H9 (cell line): ENCODE measurements around the gene CHD3. TPM values are rescaled to one million over a fixed set of nuclear protein-coding genes. Genes with fewer than 3 reads are reported as not detected.

ENCODE experiments used
- DNase-seq: peaks from one replicate; pipeline ENCODE4 v3.0.0-alpha.2; 2017
- H2AFZ ChIP-seq: one replicate; pipeline ENCODE4 v1.6.1; 2013; ENCODE audit warnings: mild to moderate bottlenecking, low read length, control low read depth, moderate library complexity
- H2AK5ac ChIP-seq: 2 replicates; pipeline ENCODE4 v1.6.1; 2013; ENCODE audit warnings: low read length, control low read depth, mixed read lengths; ENCODE audit not compliant: insufficient read length
- H2BK120ac ChIP-seq: one replicate; pipeline ENCODE4 v1.6.1; 2013; ENCODE audit warnings: low read depth, mild to moderate bottlenecking, low read length, control low read depth, inconsistent platforms; ENCODE audit not compliant: poor library complexity, severe bottlenecking
- H2BK12ac ChIP-seq: 2 replicates; pipeline ENCODE4 v1.6.1; 2013; ENCODE audit warnings: low read length, control low read depth, mixed read lengths, low read depth; ENCODE audit not compliant: insufficient read length
- H2BK15ac ChIP-seq: 2 replicates; pipeline ENCODE4 v1.6.1; 2013; ENCODE audit warnings: low read depth, low read length, control low read depth
- H2BK20ac ChIP-seq: one replicate; pipeline ENCODE4 v1.6.1; 2013; ENCODE audit warnings: low read depth, mild to moderate bottlenecking, low read length, control low read depth, inconsistent platforms; ENCODE audit not compliant: poor library complexity, severe bottlenecking
- H2BK5ac ChIP-seq: 2 replicates; pipeline ENCODE4 v1.6.1; 2013; ENCODE audit warnings: low read length, control low read depth, mixed read lengths; ENCODE audit not compliant: insufficient read length
- H3K14ac ChIP-seq: 2 replicates; pipeline ENCODE4 v1.6.1; 2013; ENCODE audit warnings: low read length, control low read depth; ENCODE audit not compliant: insufficient read depth
- H3K18ac ChIP-seq: 2 replicates; pipeline ENCODE4 v1.6.1; 2013; ENCODE audit warnings: low read depth, mild to moderate bottlenecking, mixed read lengths, low read length, control low read depth; ENCODE audit not compliant: insufficient read length
- H3K23ac ChIP-seq: 2 replicates; pipeline ENCODE4 v1.6.1; 2013; ENCODE audit warnings: low read length, control low read depth, mixed read lengths, low read depth; ENCODE audit not compliant: insufficient read length
- H3K23me2 ChIP-seq: 2 replicates; pipeline ENCODE4 v1.6.1; 2013; ENCODE audit warnings: low read depth, mild to moderate bottlenecking, mixed read lengths, low read length, control low read depth; ENCODE audit not compliant: insufficient read length, poor library complexity, severe bottlenecking
- H3K27ac ChIP-seq: 2 replicates; pipeline ENCODE4 v1.5.1; 2013; ENCODE audit warnings: low read length, control low read depth, mixed read lengths, low read depth; ENCODE audit not compliant: insufficient read length
- H3K27me3 ChIP-seq: 2 replicates; pipeline ENCODE4 v1.6.1; 2013; ENCODE audit warnings: low read length, control low read depth, inconsistent platforms; ENCODE audit not compliant: insufficient read depth
- H3K4ac ChIP-seq: 2 replicates; pipeline ENCODE4 v1.6.1; 2013; ENCODE audit warnings: low read depth, mild to moderate bottlenecking, control low read depth, inconsistent platforms, low read length, moderate library complexity
- H3K4me1 ChIP-seq: 2 replicates; pipeline ENCODE4 v1.6.1; 2013; ENCODE audit warnings: low read length, control low read depth, inconsistent platforms; ENCODE audit not compliant: insufficient read depth
- H3K4me2 ChIP-seq: 2 replicates; pipeline ENCODE4 v1.6.1; 2013; ENCODE audit warnings: low read length, control low read depth, mixed read lengths; ENCODE audit not compliant: insufficient read length, insufficient read depth
- H3K56ac ChIP-seq: 2 replicates; pipeline ENCODE4 v1.6.1; 2013; ENCODE audit warnings: low read depth, mild to moderate bottlenecking, mixed read lengths, low read length, control low read depth; ENCODE audit not compliant: insufficient read length
- H3K79me1 ChIP-seq: 2 replicates; pipeline ENCODE4 v1.6.1; 2013; ENCODE audit warnings: low read depth, mild to moderate bottlenecking, moderate library complexity, low read length, control low read depth, inconsistent platforms; ENCODE audit not compliant: insufficient read depth, poor library complexity, severe bottlenecking
- H3K79me2 ChIP-seq: 2 replicates; pipeline ENCODE4 v1.6.1; 2013; ENCODE audit warnings: low read length, control low read depth, inconsistent platforms; ENCODE audit not compliant: insufficient read depth
- H3K9ac ChIP-seq: 2 replicates; pipeline ENCODE4 v1.6.1; 2013; ENCODE audit warnings: low read length, control low read depth, mixed read lengths; ENCODE audit not compliant: insufficient read length; ENCODE audit errors: extremely low read depth
- H3K9me3 ChIP-seq: one replicate; pipeline ENCODE4 v1.6.1; 2013; ENCODE audit warnings: low read depth, low read length, inconsistent platforms; ENCODE audit not compliant: control insufficient read depth
- H3T11ph ChIP-seq: one replicate; pipeline ENCODE4 v1.6.1; 2013; ENCODE audit warnings: mild to moderate bottlenecking, low read length, control low read depth, inconsistent platforms
- H4K20me1 ChIP-seq: one replicate; pipeline ENCODE4 v1.6.1; 2013; ENCODE audit not compliant: control insufficient read depth, insufficient read length, insufficient read depth
- H4K5ac ChIP-seq: 2 replicates; pipeline ENCODE4 v1.6.1; 2013; ENCODE audit warnings: low read depth, mild to moderate bottlenecking, mixed read lengths, low read length, control low read depth; ENCODE audit not compliant: insufficient read length
- H4K8ac ChIP-seq: replicated peaks from 2 replicates; pipeline ENCODE4 v1.6.1; 2013; ENCODE audit warnings: low read length, control low read depth, mixed read lengths, low read depth; ENCODE audit not compliant: insufficient read length
- H4K91ac ChIP-seq: 2 replicates; pipeline ENCODE4 v1.6.1; 2013; ENCODE audit warnings: low read depth, mild to moderate bottlenecking, moderate library complexity, mixed read lengths, low read length, control low read depth; ENCODE audit not compliant: insufficient read length
- H3K27ac Mint-ChIP-seq, 3 experiments: 2 replicates in 2 of 3; 3 replicates in 1 of 3; pipeline ENCODE4 v1.8.0; 2020 to 2021; ENCODE audit warnings: mixed read lengths in 3 of 3, mild to moderate bottlenecking in 1 of 3, moderate library complexity in 1 of 3
- H3K27me3 Mint-ChIP-seq: 2 replicates; pipeline ENCODE4 v1.8.0; 2021; ENCODE audit warnings: low read depth, mild to moderate bottlenecking, moderate library complexity, mixed read lengths
- H3K36me3 Mint-ChIP-seq, 3 experiments: 2 replicates in 2 of 3; 3 replicates in 1 of 3; pipeline ENCODE4 v1.8.0; 2020 to 2021; ENCODE audit warnings: low read depth in 3 of 3, mixed read lengths in 3 of 3; ENCODE audit not compliant: insufficient read depth in 1 of 3
- H3K4me1 Mint-ChIP-seq, 2 experiments: 2 replicates each; pipeline ENCODE4 v1.8.0; 2020; ENCODE audit warnings: mixed read lengths in 2 of 2
- H3K4me3 Mint-ChIP-seq, 2 experiments: 2 replicates in 1 of 2; 3 replicates in 1 of 2; pipeline ENCODE4 v1.8.0; 2020 to 2021; ENCODE audit warnings: mild to moderate bottlenecking in 2 of 2, mixed read lengths in 2 of 2, moderate library complexity in 1 of 2
- H3K9me3 Mint-ChIP-seq, 2 experiments: 2 replicates in 1 of 2; 3 replicates in 1 of 2; pipeline ENCODE4 v1.8.0; 2020; ENCODE audit warnings: mild to moderate bottlenecking in 2 of 2, mixed read lengths in 2 of 2, moderate library complexity in 1 of 2
- total RNA-seq: library from RNA; stranded (reverse); gene quantifications from 2 replicates; pipeline ENCODE4 v1.2.1, GENCODE V29; 2021
- TF ChIP-seq, protein P1 (sequence below): fragments of 200-600 bp; sonication (generic); conservative IDR thresholded peaks from 3 replicates; pipeline ENCODE4 v1.8.0; 2021; ENCODE audit warnings: antibody characterized with exemption, mild to moderate bottlenecking

The CHD3 gene
- total RNA-seq, 1 experiment from 2014 or later, result 33.2 TPM

DNA sequence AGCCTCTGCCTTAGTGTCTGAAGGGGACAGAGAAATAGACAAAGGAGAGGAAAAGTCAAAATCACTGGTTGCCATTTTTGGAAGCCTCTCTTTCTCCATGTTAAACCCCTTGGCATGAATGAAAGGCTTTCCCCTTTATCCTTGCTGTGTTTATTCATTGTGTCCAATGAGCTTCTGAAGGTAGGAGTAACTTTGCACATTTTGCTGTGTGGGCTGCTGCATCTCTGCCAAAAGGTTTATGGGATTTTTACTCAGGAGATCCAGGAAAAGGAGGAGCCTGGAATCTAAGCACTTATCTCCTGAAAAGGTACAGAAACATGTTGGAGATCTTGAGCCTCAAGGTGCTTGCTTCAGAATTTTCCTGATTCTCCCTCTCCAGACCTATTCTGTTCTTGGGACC is 47.3 kb downstream of the CHD3 start:
- Histone ChIP-seq H2BK5ac (no peak overlapping the region), H3K4ac (no peak overlapping the region), H4K20me1 (no peaks in the 10 kb centered on the region), H2BK120ac (no peak overlapping the region), H3K4me1 (no peaks in the 10 kb centered on the region), H3K56ac (no peak overlapping the region), H3K27me3 (no peaks in the 10 kb centered on the region; the same call in 1 of the 2 replicates), H4K5ac (no peak overlapping the region), H2BK15ac (no peak overlapping the region), H3K79me2 (no peaks in the 10 kb centered on the region), H2AFZ (no peak overlapping the region), H3K23ac (no peak overlapping the region), H3K9ac (no peak overlapping the region), H3K79me1 (no peaks in the 10 kb centered on the region), H2BK20ac (no peak overlapping the region), H4K8ac (no peak overlapping the region), H3K9me3 (no peaks in the 10 kb centered on the region), H3K23me2 (peaks cover 14% of the 10 kb centered on the region), H3K4me2 (no peak overlapping the region), H2BK12ac (no peak overlapping the region), H3K14ac (no peak overlapping the region), H4K91ac (no peak overlapping the region), H3T11ph (no peak overlapping the region), H3K27ac (no peak overlapping the region), H2AK5ac (no peak overlapping the region), H3K18ac (no peak overlapping the region)
- Mint-ChIP-seq H3K36me3 (peaks cover 12 to 52% (median 49%) of the 10 kb centered on the region in 3 experiments; a peak in 5 of 7 replicates), H3K27ac (no peak overlapping the region), H3K4me3 (no peak overlapping the region), H3K4me1 (peaks cover 18 to 19% of the 10 kb centered on the region in 2 experiments), H3K9me3 (no peaks in the 10 kb centered on the region), H3K27me3 (peaks cover 3% of the 10 kb centered on the region; the same call in 1 of the 2 replicates)
- TF ChIP-seq, protein P1, sequence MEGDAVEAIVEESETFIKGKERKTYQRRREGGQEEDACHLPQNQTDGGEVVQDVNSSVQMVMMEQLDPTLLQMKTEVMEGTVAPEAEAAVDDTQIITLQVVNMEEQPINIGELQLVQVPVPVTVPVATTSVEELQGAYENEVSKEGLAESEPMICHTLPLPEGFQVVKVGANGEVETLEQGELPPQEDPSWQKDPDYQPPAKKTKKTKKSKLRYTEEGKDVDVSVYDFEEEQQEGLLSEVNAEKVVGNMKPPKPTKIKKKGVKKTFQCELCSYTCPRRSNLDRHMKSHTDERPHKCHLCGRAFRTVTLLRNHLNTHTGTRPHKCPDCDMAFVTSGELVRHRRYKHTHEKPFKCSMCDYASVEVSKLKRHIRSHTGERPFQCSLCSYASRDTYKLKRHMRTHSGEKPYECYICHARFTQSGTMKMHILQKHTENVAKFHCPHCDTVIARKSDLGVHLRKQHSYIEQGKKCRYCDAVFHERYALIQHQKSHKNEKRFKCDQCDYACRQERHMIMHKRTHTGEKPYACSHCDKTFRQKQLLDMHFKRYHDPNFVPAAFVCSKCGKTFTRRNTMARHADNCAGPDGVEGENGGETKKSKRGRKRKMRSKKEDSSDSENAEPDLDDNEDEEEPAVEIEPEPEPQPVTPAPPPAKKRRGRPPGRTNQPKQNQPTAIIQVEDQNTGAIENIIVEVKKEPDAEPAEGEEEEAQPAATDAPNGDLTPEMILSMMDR, result no peak
- no peak for DNase-seq
